ENCODE measurements around the gene SCCPDH. TPM values are rescaled to one million over a fixed set of nuclear protein-coding genes. Genes with fewer than 3 reads are reported as not detected.

The SCCPDH gene
- total and polyA plus RNA-seq, 2 of the 13 experiments (the other 11 are each of a cell fraction or from before 2014, with no cell fraction given), result 36.7 to 62.3 TPM

DNA sequence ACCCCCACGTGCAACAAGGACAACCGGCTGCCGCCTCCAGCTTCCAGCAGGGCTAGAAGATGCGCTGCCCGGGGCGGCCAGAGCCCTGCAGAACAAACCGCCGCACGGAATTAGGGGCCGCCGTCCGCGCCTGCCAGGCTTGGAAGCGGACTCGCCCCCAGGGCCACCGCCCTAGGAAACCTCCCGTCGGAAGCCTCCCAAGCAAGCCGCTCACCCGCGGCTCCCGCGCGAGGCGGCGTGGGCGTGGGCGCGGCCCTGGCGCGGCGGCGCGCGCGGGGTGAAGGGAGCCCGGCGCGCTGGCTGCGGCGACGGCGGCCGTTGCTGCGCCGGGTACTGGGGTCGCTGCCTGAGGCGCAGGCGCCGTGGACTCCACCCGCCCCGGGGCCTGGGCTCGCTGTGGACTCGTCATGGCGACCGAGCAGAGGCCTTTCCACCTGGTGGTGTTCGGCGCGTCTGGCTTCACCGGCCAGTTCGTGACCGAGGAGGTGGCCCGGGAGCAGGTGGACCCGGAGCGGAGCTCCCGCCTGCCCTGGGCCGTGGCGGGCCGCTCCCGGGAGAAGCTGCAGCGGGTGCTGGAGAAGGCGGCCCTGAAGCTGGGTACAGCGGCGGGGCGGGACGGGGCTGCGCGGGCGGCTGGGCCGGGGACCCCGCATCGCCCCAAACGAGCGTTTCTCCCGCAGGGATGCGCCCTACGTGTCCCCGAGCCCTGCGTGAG is at the start of gene SCCPDH (continued):
- TF ChIP-seq, protein P1, sequence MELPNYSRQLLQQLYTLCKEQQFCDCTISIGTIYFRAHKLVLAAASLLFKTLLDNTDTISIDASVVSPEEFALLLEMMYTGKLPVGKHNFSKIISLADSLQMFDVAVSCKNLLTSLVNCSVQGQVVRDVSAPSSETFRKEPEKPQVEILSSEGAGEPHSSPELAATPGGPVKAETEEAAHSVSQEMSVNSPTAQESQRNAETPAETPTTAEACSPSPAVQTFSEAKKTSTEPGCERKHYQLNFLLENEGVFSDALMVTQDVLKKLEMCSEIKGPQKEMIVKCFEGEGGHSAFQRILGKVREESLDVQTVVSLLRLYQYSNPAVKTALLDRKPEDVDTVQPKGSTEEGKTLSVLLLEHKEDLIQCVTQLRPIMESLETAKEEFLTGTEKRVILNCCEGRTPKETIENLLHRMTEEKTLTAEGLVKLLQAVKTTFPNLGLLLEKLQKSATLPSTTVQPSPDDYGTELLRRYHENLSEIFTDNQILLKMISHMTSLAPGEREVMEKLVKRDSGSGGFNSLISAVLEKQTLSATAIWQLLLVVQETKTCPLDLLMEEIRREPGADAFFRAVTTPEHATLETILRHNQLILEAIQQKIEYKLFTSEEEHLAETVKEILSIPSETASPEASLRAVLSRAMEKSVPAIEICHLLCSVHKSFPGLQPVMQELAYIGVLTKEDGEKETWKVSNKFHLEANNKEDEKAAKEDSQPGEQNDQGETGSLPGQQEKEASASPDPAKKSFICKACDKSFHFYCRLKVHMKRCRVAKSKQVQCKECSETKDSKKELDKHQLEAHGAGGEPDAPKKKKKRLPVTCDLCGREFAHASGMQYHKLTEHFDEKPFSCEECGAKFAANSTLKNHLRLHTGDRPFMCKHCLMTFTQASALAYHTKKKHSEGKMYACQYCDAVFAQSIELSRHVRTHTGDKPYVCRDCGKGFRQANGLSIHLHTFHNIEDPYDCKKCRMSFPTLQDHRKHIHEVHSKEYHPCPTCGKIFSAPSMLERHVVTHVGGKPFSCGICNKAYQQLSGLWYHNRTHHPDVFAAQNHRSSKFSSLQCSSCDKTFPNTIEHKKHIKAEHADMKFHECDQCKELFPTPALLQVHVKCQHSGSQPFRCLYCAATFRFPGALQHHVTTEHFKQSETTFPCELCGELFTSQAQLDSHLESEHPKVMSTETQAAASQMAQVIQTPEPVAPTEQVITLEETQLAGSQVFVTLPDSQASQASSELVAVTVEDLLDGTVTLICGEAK (IDR thresholded peaks at IDR 0.05), result no peak
- TF ChIP-seq, protein P1 (CRISPR knock-in tag; IDR thresholded peaks at IDR 0.05), result peak; percentile 73
- TF ChIP-seq RFXANK (CRISPR knock-in tag; IDR thresholded peaks at IDR 0.05) (no peak), RBAK (CRISPR knock-in tag; IDR thresholded peaks at IDR 0.05) (no peak), ZNF101 (CRISPR knock-in tag; IDR thresholded peaks at IDR 0.05; ENCODE audit: borderline replicate concordance, low read depth) (no peak), AGO1 (IDR thresholded peaks at IDR 0.05; ENCODE audit: low read depth, low read length, poor library complexity, severe bottlenecking) (no peak), SALL1 (CRISPR knock-in tag; IDR thresholded peaks at IDR 0.05) (peak; percentile 52; the same call in 1 of the 2 replicates), ZNF343 (CRISPR knock-in tag; IDR thresholded peaks at IDR 0.05) (no peak), KDM6A (CRISPR knock-in tag; IDR thresholded peaks at IDR 0.05; ENCODE audit: low read depth) (no peak), FOXK2 (IDR thresholded peaks at IDR 0.05) (no peak), ZNF264 (CRISPR knock-in tag; IDR thresholded peaks at IDR 0.05) (no peak), POLR2A (IDR thresholded peaks at IDR 0.05; ENCODE audit: insufficient read depth in 1 of 2, low read depth in 2 of 2, low read length in 2 of 2) (peak; percentile 69 to 74; a peak in 3 of 4 replicates), ZNF572 (CRISPR knock-in tag; IDR thresholded peaks at IDR 0.05) (no peak), ZFYVE20 (CRISPR knock-in tag; IDR thresholded peaks at IDR 0.05; ENCODE audit: borderline replicate concordance, low read depth) (0 out of 2 replicates have a peak, but pooled peaks have one; percentile 76), MED8 (CRISPR knock-in tag; IDR thresholded peaks at IDR 0.05; ENCODE audit: insufficient replicate concordance) (peak; percentile 43), HOXA5 (CRISPR knock-in tag; IDR thresholded peaks at IDR 0.05) (peak; percentile 70; the same call in 1 of the 2 replicates), ZNF839 (CRISPR knock-in tag; IDR thresholded peaks at IDR 0.05; ENCODE audit: borderline replicate concordance) (no peak), EED (CRISPR knock-in tag; IDR thresholded peaks at IDR 0.05) (peak; percentile 34; the same call in 1 of the 2 replicates)
- TF ChIP-seq, protein P2, sequence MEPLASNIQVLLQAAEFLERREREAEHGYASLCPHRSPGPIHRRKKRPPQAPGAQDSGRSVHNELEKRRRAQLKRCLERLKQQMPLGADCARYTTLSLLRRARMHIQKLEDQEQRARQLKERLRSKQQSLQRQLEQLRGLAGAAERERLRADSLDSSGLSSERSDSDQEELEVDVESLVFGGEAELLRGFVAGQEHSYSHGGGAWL (CRISPR knock-in tag; IDR thresholded peaks at IDR 0.05), result peak; percentile 79
- TF ChIP-seq, protein P3, sequence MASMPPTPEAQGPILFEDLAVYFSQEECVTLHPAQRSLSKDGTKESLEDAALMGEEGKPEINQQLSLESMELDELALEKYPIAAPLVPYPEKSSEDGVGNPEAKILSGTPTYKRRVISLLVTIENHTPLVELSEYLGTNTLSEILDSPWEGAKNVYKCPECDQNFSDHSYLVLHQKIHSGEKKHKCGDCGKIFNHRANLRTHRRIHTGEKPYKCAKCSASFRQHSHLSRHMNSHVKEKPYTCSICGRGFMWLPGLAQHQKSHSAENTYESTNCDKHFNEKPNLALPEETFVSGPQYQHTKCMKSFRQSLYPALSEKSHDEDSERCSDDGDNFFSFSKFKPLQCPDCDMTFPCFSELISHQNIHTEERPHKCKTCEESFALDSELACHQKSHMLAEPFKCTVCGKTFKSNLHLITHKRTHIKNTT (CRISPR knock-in tag; IDR thresholded peaks at IDR 0.05), result no peak

Data from HepG2 (cell line).